NCI-H146 (cell line): ENCODE measurements around the gene CAMP.

Experiments
- DNase-seq: peaks from one replicate; lab custom pipeline; 2025; lab: John Stamatoyannopoulos, UW

CAMP gene

GRCh38 chr3:48215019-48215418 lies 8.3 kb upstream of the CAMP start:
- DNase-seq: no peak

- no peak for DNase-seq
Measured at GRCh38 chr3:48215466-48215865, 7.8 kb upstream of the CAMP start.

- no peak for DNase-seq
Measured at GRCh38 chr3:48215876-48216275, 7.4 kb upstream of the CAMP start.

GRCh38 chr3:48217449-48217848 lies 5.8 kb upstream of the CAMP start:
- no peak for DNase-seq

GRCh38 chr3:48218537-48218936 lies 4.8 kb upstream of the CAMP start:
- DNase-seq: no peak

GRCh38 chr3:48219543-48219942 lies 3.8 kb upstream of the CAMP start:
- no peak for DNase-seq

- no peak for DNase-seq
Measured at GRCh38 chr3:48220746-48221145, 2.5 kb upstream of the CAMP start.

- DNase-seq: no peak
Measured at GRCh38 chr3:48225587-48225986, 2.3 kb downstream of the CAMP start.

GRCh38 chr3:48226939-48227338 lies 3.6 kb downstream of the CAMP start:
- DNase-seq: no peak

GRCh38 chr3:48232232-48232631 lies 8.9 kb downstream of the CAMP start:
- no peak for DNase-seq

- peak; percentile 75 for DNase-seq
Measured at GRCh38 chr3:48232734-48233133, 9.4 kb downstream of the CAMP start.

- DNase-seq: no peak
Measured at GRCh38 chr3:48233542-48233941, 10.2 kb downstream of the CAMP start.

- DNase-seq: no peak
Measured at GRCh38 chr3:48236531-48236930, 13.2 kb downstream of the CAMP start.

- DNase-seq: no peak
Measured at GRCh38 chr3:48238531-48239085, 15.3 kb downstream of the CAMP start.

GRCh38 chr3:48240000-48240963 lies 17.0 kb downstream of the CAMP start:
- DNase-seq: peak; percentile 37

- DNase-seq: no peak
Measured at GRCh38 chr3:48241796-48242455, 18.6 kb downstream of the CAMP start.

GRCh38 chr3:48243886-48244285 lies 20.6 kb downstream of the CAMP start:
- no peak for DNase-seq

- DNase-seq: no peak
Measured at GRCh38 chr3:48244461-48244860, 21.2 kb downstream of the CAMP start.

GRCh38 chr3:48245136-48245535 lies 21.8 kb downstream of the CAMP start:
- DNase-seq: no peak

GRCh38 chr3:48247401-48247811 lies 24.1 kb downstream of the CAMP start:
- no peak for DNase-seq

- no peak for DNase-seq
Measured at GRCh38 chr3:48248095-48248850, 25.0 kb downstream of the CAMP start.

GRCh38 chr3:48256557-48256956 lies 33.3 kb downstream of the CAMP start:
- no peak for DNase-seq
